ENCODE data around the gene SLC38A3.

DNA sequence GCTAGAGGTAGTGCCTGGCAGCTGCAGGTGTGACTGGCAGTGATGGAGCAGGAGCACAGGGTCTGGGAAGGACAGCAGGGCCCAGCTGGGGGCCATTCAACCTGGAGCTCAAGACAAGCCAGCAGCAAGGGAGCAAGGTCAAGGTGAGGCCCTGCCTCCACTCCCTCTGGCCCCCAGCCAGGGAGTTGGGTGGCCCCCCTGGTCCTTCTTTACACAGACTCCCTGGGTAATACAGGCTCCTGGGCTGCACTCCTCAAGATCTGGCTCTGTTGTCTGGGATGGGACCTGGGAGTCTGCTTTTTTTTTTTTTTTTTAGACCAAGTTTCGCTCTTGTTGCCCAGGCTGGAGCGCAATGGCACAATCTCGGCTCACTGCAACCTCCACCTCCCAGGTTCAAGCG is 45.4 kb downstream of the SLC38A3 start:
- TF ChIP-seq, protein P1, sequence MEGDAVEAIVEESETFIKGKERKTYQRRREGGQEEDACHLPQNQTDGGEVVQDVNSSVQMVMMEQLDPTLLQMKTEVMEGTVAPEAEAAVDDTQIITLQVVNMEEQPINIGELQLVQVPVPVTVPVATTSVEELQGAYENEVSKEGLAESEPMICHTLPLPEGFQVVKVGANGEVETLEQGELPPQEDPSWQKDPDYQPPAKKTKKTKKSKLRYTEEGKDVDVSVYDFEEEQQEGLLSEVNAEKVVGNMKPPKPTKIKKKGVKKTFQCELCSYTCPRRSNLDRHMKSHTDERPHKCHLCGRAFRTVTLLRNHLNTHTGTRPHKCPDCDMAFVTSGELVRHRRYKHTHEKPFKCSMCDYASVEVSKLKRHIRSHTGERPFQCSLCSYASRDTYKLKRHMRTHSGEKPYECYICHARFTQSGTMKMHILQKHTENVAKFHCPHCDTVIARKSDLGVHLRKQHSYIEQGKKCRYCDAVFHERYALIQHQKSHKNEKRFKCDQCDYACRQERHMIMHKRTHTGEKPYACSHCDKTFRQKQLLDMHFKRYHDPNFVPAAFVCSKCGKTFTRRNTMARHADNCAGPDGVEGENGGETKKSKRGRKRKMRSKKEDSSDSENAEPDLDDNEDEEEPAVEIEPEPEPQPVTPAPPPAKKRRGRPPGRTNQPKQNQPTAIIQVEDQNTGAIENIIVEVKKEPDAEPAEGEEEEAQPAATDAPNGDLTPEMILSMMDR (IDR thresholded peaks at IDR 0.05): no peak
- TF ChIP-seq ZFX (IDR thresholded peaks at IDR 0.05; ENCODE audit: borderline replicate concordance): no peak
